HG03521 (cell line): ENCODE data around the gene SARS2.
A peak's percentile ranks its signal among the peaks of the same experiment; 100 is the strongest.
"Not testable (repeated sequence)": the region's sequence is repeated elsewhere in the genome, so short reads cannot be mapped to it uniquely, and the experiment has no call there.

ENCODE experiments used
- ATAC-seq: cut with Tn5 transposase; IDR thresholded peaks from one replicate; pipeline ENCODE4 v1.9.1; 2021; ENCODE audit warnings: mild to moderate bottlenecking, moderate library complexity; ENCODE audit not compliant: unreplicated experiment

The SARS2 gene

DNA sequence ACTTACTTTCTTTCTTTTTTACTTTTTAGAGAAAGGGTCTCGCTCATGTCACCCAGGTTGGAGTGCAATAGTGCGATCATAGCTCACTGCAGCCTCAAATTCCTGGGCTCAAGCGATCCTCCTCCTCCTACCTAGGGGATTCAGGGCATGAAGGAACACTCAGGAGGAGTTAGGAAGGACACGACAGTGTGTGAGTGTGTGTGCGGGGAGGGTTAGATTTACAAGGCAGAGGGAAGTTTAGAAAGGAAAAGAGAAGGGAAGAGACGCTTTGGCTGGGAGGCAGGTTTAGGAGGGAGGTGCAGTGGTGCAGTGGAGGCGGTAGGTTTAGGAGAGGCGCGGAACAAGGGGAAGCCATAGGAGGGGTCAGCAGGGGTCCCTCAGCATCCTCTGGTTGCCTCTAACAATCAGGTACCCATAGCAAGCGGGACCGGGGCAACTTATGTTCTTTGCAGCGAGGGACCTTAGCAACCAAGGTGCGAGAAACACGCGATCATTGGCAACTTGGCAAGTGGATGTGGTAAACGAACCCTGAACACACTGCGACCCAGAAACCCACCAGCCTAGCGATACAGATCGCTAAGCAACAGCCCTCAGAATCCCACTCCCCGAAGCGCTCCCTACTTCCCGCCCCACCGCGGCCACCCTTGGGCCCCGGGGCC lies 31.6 kb downstream of the SARS2 start:
- ATAC-seq = no peak

- no peak for ATAC-seq
These were observed 35.6 kb downstream of the SARS2 start for GRCh38 chr19:38894968-38895367.

- no peak for ATAC-seq
These were observed 37.2 kb downstream of the SARS2 start for GRCh38 chr19:38893341-38893771.

- ATAC-seq = no peak
These were observed 37.7 kb downstream of the SARS2 start for GRCh38 chr19:38892841-38893240.

- ATAC-seq = no peak
These were observed 38.8 kb downstream of the SARS2 start for GRCh38 chr19:38891771-38892170.

DNA sequence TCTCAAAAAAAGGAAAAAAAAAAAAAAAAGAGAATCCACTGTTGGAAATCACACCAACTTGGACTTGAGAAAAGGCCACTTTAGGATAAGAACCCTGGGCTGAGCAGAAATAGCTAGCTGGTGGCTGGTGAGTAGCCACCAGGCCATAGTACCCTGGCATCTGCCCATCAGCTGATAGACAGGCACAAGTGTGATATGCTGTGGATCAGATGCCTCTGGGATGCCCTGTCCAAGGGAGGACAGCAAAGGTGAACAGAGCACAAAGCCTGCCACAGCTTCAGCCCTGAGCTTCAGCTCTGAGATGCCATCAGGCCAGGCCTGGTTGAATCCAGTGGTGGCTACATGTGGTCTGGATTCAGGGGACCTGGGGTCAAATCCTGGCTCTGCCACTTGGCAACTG lies 39.9 kb downstream of the SARS2 start:
- ATAC-seq = no peak

GRCh38 chr19:38889803-38890202 lies 40.8 kb downstream of the SARS2 start:
- ATAC-seq = no peak

- ATAC-seq = no peak
These were observed 41.7 kb downstream of the SARS2 start for GRCh38 chr19:38888876-38889275.

DNA sequence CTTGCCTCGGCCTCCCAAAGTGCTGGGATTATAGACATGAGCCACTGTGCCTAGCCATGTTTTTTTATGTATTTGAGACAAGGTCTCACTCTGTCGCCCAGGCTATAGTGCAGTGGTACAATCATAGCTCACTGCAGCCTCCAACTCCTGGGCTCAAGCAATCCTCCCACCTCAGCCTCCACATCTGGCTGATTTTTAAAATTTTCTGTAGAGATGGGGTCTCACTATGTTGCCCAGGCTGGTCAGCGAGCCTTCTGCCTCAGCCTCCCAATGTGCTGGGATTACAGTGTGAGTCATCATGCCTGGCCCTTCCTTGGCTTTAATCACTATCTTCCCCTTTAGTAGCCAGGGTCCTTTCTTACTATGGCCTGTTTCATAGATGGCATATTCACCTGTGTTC lies 45.9 kb downstream of the SARS2 start:
- not testable (repeated sequence) for ATAC-seq

DNA sequence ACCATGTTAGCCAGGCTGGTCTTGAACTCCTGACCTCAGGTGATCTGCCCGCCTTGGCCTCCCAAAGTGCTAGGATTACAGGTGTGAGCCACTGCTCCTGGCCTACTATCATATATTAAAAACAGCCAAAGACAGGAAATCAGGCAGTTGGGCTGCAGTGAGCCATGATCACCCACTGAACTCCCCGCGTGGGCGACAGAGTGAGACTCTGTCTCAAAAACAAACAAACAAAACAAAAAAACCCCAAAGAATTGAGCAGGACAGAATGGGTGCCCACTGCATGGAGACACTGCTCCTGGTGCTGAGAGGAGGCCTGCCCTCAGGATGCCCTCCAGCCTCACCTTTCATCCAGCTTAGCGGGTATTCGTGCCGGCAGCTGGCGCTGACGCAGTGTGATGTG lies 47.3 kb downstream of the SARS2 start:
- ATAC-seq = no peak

DNA sequence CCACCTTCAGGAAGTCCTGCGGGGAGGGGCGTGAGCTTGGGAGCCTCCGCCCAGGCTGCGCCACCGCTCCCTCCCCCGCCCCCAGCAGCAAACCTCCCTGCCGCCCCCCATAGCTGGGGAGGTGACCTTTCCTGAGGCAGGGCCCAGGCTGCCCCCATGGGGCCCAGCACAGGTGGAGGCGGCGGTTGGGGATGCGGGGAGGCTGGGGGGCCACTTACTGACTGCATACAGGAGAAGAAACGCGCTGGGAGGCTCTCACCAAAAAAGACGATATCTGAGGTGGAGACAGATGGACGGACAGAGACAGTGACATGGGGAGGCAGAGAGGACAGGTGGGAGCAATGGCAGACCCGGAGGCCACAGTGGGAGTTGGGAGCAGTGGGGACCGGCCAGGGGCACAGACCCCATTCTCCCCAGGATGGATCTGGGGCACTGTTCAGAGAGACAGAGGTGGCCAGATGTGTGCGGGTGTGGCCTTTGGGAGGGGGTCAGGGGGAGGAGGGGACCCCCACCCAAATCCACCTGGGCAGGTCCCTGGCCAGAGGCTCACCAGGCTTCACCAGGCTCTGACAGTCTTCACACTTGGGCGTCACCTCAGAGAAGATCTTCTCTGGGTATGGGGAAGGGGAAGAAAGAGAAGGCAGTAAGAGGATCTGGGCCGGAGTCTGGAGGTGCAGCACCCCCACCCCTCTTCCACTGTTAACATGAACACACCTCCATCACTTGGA lies 49.5 kb downstream of the SARS2 start:
- no peak for ATAC-seq

DNA sequence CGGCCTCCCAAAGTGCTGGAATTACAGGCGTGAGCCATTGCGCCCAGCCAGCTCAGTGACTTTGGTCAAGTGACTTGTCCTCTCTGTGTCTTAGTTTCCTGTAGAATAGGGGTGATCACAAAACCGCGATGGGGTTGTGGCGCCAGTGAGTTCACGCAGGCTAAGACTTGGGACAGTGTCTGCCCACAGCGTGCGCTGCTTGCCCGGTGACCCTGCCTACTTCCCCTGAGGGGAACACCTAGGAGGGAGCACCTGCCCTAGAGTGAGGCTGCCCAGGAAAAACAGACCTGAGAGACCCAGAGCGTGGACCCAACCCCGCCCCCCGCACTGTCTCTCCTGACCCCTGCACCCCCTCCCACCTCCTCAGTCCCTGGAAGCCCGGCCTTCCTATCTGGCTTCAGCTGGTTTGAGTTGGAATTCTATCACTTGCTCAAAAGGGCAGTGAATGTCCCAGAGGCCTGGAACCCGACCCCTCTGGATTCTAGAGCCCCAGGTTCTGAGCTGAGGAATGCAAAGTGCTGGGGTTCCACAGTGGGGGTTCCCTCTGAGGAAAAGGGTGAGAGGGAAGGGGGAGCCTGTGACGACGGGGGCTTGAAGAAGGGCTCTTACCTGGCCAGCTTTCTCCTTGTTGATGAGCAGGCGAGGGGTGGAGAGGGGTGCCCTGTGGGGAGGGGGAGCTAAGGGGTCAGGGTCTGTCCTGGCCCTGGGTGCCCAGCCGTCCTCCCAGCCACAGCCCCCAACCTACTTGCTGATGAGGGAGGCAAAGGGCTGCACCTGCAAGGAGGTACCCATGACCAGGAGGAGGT lies 50.3 kb downstream of the SARS2 start:
- ATAC-seq = no peak

DNA sequence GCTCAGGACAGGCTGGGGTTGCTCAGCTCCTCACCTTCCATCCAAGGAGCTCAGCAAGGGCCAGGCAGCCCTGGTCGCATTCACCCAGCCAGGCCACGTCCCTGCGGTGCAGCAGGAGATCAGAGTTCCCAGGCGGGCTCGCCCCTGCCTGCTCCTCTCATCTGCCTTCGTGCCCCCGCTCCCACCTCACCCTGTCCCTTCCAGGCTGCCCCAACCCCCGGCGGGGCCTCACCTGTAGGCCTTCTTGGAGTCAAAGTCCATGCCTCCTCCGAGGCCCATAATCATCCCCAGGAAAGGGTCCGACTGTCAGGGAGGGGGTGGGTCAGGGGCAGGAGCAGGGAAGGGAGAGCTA lies 51.2 kb downstream of the SARS2 start:
- ATAC-seq = no peak

DNA sequence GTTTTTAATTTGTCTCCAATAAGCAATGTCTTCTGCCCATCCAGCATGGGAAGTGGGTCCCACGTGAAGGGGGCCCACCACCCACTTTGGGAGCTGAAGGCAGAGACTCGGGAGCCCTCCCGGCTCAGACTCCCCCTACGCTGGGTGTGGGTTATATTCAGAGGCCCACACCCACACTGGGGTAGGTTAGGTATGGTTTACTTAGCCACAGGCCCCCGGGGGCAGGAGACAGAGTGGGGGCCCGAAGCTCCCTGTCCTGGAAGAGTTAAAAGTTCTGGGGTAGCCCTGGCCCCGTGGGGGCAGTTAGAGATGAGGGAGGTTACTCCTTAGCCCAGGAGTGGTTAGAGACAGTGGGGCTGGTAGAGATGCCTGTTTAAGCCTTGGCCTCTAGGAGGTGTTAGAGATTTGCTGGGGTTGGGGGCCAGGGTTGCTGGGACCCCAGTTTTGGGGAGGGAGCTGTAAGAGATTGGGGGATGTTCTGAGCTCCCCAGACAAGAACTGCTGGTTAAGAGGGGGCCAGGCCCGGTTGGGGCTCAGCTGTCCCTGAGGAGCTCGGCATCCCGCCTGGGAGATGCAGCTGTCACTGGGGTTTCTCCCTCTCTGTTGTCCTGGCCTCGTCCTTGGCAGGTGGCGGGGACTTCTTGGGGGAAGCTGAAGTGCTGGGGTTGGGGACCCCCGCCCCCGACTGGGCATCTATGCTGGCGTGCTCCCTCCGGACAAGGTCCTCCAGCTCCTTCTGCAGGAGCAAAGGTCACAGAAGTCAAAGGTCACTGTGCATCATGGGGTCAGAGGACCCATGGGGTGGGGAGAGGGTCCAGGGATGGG lies 51.8 kb downstream of the SARS2 start:
- ATAC-seq = no peak

GRCh38 chr19:38877781-38878574 lies 52.6 kb downstream of the SARS2 start, which contains the start of gene RINL:
Gene RINL (minus strand): TSS chr19:38878275. CDS start chr19:38876742, 1,533 bp downstream.
- no peak for ATAC-seq

DNA sequence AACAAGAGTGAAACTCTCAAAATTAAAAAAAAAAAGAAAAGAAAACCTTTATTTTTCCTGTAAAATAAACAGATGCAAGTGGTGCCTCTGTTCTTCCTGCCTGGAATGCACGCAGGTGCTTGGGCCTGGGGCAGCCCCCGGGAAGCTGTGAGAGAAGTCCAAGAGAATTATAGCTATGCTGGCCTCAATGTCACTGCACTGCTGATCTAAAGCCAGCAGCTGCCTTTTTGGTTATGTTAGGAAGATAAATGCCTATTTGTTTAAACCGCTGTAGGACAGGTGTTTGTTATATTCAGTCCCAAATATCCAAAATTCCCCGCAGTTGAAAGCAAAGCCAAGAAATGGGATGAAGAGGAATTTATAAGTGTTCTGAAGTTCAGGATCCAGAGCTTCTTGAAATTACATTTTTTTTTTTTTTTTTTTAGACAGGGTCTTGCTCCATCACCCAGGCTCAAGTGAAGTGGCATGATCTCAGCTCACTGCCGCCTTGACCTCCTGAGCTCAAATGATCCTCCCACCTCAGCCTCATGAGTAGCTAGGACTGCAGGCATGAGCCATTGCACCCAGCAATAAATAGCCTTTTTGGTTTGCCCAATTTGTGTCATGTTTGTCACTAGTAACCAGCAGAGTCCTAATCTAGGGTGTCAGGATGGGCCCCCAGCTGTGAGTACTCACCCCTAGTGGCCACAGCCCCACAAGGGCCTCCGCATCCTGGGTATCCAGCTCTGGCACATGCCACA lies 54.7 kb downstream of the SARS2 start:
- ATAC-seq = no peak

DNA sequence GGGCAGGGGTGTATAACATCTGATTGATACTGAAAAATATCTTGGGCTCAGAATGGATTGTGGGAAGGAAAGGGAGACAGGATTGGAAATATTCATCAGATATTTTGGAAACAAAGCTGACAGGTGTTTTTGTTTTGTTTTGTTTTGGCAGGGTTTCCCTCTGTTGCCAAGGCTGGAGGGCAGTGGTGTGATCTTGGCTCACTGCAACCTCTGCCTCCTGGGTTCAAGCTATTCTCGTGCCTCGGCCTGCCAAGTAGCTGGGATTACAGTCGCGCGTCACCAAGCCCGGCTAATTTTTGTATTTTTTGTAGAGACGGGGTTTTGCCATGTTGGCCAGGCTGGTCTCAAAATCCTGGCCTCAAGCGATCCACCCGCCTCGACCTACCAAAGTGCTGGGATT lies 57.2 kb downstream of the SARS2 start:
- not testable (repeated sequence) for ATAC-seq

- no peak for ATAC-seq
These were observed 60.0 kb downstream of the SARS2 start for GRCh38 chr19:38870612-38871011.

DNA sequence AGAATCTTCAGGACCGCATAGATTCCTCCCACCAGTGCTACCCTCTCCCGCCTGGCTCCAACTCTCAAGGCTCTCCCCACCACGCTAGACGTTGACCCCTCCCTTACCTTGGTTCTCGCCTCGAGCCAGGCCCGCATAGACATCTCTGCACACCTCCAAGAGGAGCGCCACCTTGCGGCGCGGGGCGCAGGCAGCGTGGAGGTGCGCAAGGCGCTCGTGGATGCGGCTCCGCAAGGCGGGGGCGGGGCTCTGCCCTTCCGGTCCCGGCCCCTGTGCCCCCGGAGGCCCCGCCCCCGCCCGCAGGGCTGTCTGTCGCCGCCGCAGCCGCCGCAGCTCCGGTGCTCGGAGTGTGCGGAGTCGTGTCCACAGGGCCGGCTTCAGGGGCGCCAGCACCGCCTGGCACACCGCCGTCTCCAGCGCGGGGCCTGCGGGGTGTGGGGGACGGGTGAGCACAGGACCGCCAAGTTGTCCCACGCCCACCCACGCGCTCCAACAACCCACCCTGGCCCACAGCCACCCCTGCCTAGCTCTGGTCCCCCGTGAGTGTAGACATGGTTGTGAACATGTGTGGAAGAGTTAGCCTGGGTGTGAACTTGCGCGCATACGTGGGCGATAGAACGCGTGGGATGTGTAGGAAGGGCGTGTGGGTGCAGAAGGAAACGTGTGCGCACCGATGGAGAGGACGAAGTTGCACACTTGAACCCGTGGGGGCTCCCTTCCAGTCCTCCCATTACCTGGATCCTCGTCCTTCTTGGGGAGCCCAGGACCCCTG lies 60.5 kb downstream of the SARS2 start:
- peak; percentile 78 for ATAC-seq
